ENCODE data around the gene NAB2. TPM values are rescaled to one million over a fixed set of nuclear protein-coding genes. Genes with fewer than 3 reads are reported as not detected.

Gene NAB2
- polyA plus RNA-seq, 3 donors: 1.00 to 8.3 (median 2.7) TPM

DNA sequence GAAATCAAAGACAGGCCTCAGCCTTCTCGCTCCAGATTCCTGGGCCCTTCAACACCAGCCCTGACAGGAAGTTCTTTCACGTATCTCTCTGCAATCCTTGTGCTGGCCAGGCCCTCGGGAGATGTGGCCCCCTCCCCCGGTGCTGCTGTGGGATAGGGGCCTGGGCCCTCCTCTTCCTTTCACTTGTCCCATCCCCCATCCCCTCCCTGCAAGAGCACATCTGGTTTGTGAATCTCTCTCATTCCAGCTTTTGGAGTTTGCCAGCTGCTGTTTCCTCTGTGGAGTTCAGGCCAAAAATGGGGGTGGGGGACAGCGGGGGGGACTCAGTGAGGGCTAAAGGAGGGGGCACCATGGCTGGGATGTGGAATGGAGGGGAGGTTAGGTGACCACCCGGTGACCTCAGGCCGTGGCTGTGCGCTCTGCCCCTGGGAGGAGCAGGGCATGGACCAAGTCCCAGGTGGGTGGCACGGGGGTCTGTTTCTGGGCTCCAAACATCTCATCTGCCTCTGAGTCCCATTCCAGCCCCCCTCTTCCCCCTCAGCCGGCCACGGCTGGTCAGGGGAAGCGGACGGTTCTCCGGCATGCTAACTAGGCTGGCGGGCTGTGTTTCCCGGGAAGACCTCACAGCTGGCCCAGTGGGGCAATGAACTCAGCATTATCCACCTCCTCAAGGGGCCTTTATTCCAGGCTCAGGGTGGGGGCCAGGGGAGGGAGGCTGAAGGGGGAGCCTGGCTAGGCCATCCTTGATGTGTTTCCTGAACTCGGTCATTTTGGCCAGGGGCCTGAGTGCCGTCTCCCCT, 46.8 kb downstream of the NAB2 start:
- Histone ChIP-seq H3K9me3 (replicated peaks in 1 of 2; ENCODE audit: control insufficient read depth in 1 of 2, insufficient read depth in 1 of 2, low read length in 2 of 2) (no peaks in the 10 kb centered on the region), H4K20me1 (ENCODE audit: insufficient read depth, low read length) (peaks cover 100% of the 10 kb centered on the region), H3K36me3 (replicated peaks in 1 of 2; ENCODE audit: control insufficient read depth in 1 of 2, insufficient read depth in 2 of 2, low read length in 2 of 2) (peaks cover 47 to 88% of the 10 kb centered on the region in 2 donors), H3K4me2 (replicated peaks; ENCODE audit: extremely low read depth, low read length, poor library complexity, severe bottlenecking) (no peak overlapping the region), H3K27ac (ENCODE audit: low read depth in 1 of 2, low read length in 2 of 2) (no peak overlapping the region), H3K79me2 (ENCODE audit: insufficient read depth, low read length) (peaks cover 71% of the 10 kb centered on the region), H3K4me3 (replicated peaks in 1 of 3; ENCODE audit: low read depth in 2 of 3, low read length in 3 of 3) (no peak overlapping the region), H3K4me1 (ENCODE audit: control insufficient read depth in 1 of 2, insufficient read depth in 2 of 2, low read length in 2 of 2) (peaks cover 59 to 86% of the 10 kb centered on the region in 2 donors), H3K9ac (ENCODE audit: insufficient read depth, low read length, poor library complexity, severe bottlenecking) (no peak overlapping the region), H3K27me3 (ENCODE audit: control insufficient read depth in 2 of 2, insufficient read depth in 2 of 2, low read length in 2 of 2) (no peaks in the 10 kb centered on the region), H2AFZ (ENCODE audit: insufficient read depth, low read depth, low read length, poor library complexity, severe bottlenecking) (no peak overlapping the region)
- Mint-ChIP-seq H3K27ac (peak overlapping the region in 2 of 7 donors; percentile 39 to 42), H3K4me1 (peaks cover 86% of the 10 kb centered on the region), H3K4me3 (no peak overlapping the region), H3K9me3 (no peaks in the 10 kb centered on the region), H3K36me3 (peaks cover 76 to 78% of the 10 kb centered on the region in 2 donors), H3K27me3 (ENCODE audit: low read depth in 3 of 3) (peaks cover 0 to 14% (median 0%) of the 10 kb centered on the region in 3 donors)
- no peak for DNase-seq
- TF ChIP-seq, protein P1, sequence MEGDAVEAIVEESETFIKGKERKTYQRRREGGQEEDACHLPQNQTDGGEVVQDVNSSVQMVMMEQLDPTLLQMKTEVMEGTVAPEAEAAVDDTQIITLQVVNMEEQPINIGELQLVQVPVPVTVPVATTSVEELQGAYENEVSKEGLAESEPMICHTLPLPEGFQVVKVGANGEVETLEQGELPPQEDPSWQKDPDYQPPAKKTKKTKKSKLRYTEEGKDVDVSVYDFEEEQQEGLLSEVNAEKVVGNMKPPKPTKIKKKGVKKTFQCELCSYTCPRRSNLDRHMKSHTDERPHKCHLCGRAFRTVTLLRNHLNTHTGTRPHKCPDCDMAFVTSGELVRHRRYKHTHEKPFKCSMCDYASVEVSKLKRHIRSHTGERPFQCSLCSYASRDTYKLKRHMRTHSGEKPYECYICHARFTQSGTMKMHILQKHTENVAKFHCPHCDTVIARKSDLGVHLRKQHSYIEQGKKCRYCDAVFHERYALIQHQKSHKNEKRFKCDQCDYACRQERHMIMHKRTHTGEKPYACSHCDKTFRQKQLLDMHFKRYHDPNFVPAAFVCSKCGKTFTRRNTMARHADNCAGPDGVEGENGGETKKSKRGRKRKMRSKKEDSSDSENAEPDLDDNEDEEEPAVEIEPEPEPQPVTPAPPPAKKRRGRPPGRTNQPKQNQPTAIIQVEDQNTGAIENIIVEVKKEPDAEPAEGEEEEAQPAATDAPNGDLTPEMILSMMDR (IDR thresholded peaks at IDR 0.05): no peak
- 67% methylated on average over 5 of the region's 18 CpGs for WGBS (ENCODE audit: insufficient coverage)
- intact Hi-C loops (cut with micrococcal nuclease): no loop called here

DNA sequence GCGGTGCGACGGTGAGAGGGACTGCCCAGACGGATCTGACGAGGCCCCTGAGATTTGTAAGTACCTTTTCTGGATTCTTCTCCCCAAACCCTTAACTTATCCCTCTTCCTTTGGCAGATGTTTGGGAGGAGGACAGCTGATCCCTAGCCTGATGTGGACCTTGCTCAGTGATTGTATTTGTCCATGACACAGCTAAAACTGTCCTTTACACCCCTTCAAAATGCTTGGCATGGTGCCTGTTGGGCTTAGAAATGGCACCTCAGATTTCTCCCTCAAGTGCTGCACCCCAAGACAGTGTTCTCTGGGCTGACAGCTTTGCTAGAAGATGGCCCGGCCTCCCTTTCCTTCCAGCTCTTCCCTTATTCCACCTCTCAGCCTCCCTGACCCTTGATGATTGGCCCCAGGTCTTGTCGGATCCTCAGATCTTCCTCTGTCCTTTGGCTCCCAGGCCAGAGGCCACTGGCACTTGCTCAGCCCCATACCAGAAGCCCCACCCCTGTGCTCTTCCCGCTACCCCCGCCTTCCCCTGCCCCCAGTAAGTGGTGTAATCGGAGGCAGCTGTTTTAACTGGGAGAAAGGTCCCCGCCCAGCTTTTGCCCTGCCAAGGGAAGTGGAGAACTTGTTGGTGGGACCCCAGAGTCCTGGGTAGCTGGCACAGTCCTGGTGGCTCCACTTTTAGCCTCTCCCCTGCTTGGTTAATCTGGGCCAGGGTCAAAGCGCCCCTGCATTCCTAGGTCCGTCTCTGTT, 49.8 kb downstream of the NAB2 start:
- Histone ChIP-seq H3K27me3 (ENCODE audit: control insufficient read depth in 2 of 2, insufficient read depth in 2 of 2, low read length in 2 of 2) (no peaks in the 10 kb centered on the region), H4K20me1 (ENCODE audit: insufficient read depth, low read length) (peaks cover 100% of the 10 kb centered on the region), H3K9me3 (replicated peaks in 1 of 2; ENCODE audit: control insufficient read depth in 1 of 2, insufficient read depth in 1 of 2, low read length in 2 of 2) (no peaks in the 10 kb centered on the region), H3K79me2 (ENCODE audit: insufficient read depth, low read length) (peaks cover 54% of the 10 kb centered on the region), H3K9ac (ENCODE audit: insufficient read depth, low read length, poor library complexity, severe bottlenecking) (peak overlapping the region; percentile 27), H3K4me2 (replicated peaks; ENCODE audit: extremely low read depth, low read length, poor library complexity, severe bottlenecking) (peak overlapping the region; percentile 39), H3K27ac (ENCODE audit: low read depth in 1 of 2, low read length in 2 of 2) (peak overlapping the region; percentile 26 to 67), H3K4me1 (ENCODE audit: control insufficient read depth in 1 of 2, insufficient read depth in 2 of 2, low read length in 2 of 2) (peaks cover 33 to 56% of the 10 kb centered on the region in 2 donors), H2AFZ (ENCODE audit: insufficient read depth, low read depth, low read length, poor library complexity, severe bottlenecking) (no peak overlapping the region), H3K36me3 (replicated peaks in 1 of 2; ENCODE audit: control insufficient read depth in 1 of 2, insufficient read depth in 2 of 2, low read length in 2 of 2) (peaks cover 68 to 93% of the 10 kb centered on the region in 2 donors), H3K4me3 (replicated peaks in 1 of 3; ENCODE audit: low read depth in 2 of 3, low read length in 3 of 3) (peak overlapping the region in 1 of 3 experiments; percentile 32)
- Mint-ChIP-seq H3K27me3 (ENCODE audit: low read depth in 3 of 3) (peaks cover 0 to 8% (median 0%) of the 10 kb centered on the region in 3 donors), H3K4me3 (peak overlapping the region in 1 of 2 donors; percentile 79), H3K4me1 (peaks cover 69% of the 10 kb centered on the region), H3K9me3 (no peaks in the 10 kb centered on the region), H3K27ac (peak overlapping the region; percentile 27 to 91 (median 88)), H3K36me3 (peaks cover 79 to 80% of the 10 kb centered on the region in 2 donors)
- TF ChIP-seq, protein P1 (IDR thresholded peaks at IDR 0.05): no peak
- intact Hi-C loops (cut with micrococcal nuclease): no loop called here
- DNase-seq: peak in 1 of 3 donors; percentile 31
- 25% methylated on average over 2 of the region's 13 CpGs for WGBS (ENCODE audit: insufficient coverage)
